GM12872 (cell line): ENCODE measurements around the gene DLST.

ENCODE experiments used
- CTCF ChIP-seq: IDR thresholded peaks from 3 replicates; pipeline ENCODE4 v1.5.1; 2011; ENCODE audit warnings: low read depth, mild to moderate bottlenecking, low read length, moderate library complexity; ENCODE audit not compliant: insufficient read depth

Gene DLST

GRCh38 chr14:74932401-74932901 is 50.7 kb downstream of the DLST start:
- TF ChIP-seq CTCF: no peak

GRCh38 chr14:74934041-74934440 is 52.3 kb downstream of the DLST start:
- TF ChIP-seq CTCF: no peak

- TF ChIP-seq CTCF: no peak
Observed at GRCh38 chr14:74934476-74935359, 53.0 kb downstream of the DLST start.

GRCh38 chr14:74935360-74935680 is 53.6 kb downstream of the DLST start:
- no peak for TF ChIP-seq CTCF

- no peak for TF ChIP-seq CTCF
Observed at GRCh38 chr14:74936151-74936550, 54.4 kb downstream of the DLST start.

GRCh38 chr14:74936731-74937130 is 55.0 kb downstream of the DLST start:
- no peak for TF ChIP-seq CTCF

- TF ChIP-seq CTCF: no peak
Observed at GRCh38 chr14:74937171-74937570, 55.5 kb downstream of the DLST start.
